HepG2 (cell line): Measurements from ENCODE around the gene UNC5C. TPM values are rescaled to one million over a fixed set of nuclear protein-coding genes. Genes with fewer than 3 reads are reported as not detected.

Source experiments
- ATAC-seq: fragments of 200-7000 bp; cut with Tn5 transposase; 3 replicates; pipeline ENCODE4 v1.9.1; 2020; ENCODE audit warnings: mild to moderate bottlenecking, moderate library complexity
- BruUV-seq: library from RNA; stranded (reverse); fragments of 400-500 nt; replicated peaks from 2 replicates; lab custom pipeline; 2021; lab: Mats Ljungman, UMichigan
- CTCF ChIA-PET: fragments of 300-600 bp; formaldehyde crosslinking; extraction: SDS; loops from one replicate; lab custom pipeline; 2021; ENCODE audit warnings: low total read pairs, inconsistent platforms, low intra/inter-chr PET ratio; lab: Yijun Ruan, JAX
- POLR2A ChIA-PET: fragments of 350-600 bp; sonication (Branson Sonifier 250); formaldehyde crosslinking; loops from one replicate; lab custom pipeline; 2020; ENCODE audit warnings: antibody characterized with exemption, inconsistent platforms; lab: Yijun Ruan, JAX
- DNase-seq: peaks from one replicate; pipeline ENCODE4 v3.0.0-alpha.2; 2015; ENCODE audit warnings: low spot score
- FAIRE-seq: peaks from 3 replicates; lab custom pipeline; 2011; peaks lifted over from hg19 to GRCh38; lab: Jason Lieb, UNC
- H2AFZ ChIP-seq: one replicate; pipeline ENCODE4 v1.6.1; 2011; ENCODE audit warnings: low read length, inconsistent platforms
- H3K27ac ChIP-seq: fragments of 300-600 bp; 3 replicates; pipeline ENCODE4 v1.8.0; 2011; ENCODE audit warnings: mixed run types, mild to moderate bottlenecking, mixed read lengths, low read length, inconsistent platforms; ENCODE audit not compliant: insufficient read depth; ENCODE audit errors: extremely low read length
- H3K27me3 ChIP-seq, 2 experiments: fragments of 200-600 bp in 1 of 2; 2 replicates in 1 of 2; 3 replicates in 1 of 2; pipeline versions ENCODE4 v1.6.0 to v1.8.0; 2011; ENCODE audit warnings: low read length in 2 of 2, mild to moderate bottlenecking in 2 of 2, moderate library complexity in 2 of 2, inconsistent platforms in 1 of 2; ENCODE audit not compliant: insufficient read depth in 2 of 2, control insufficient read depth in 1 of 2
- H3K36me3 ChIP-seq, 2 experiments: fragments of 200-600 bp in 1 of 2; replicated peaks in 1 of 2; 2 replicates in 1 of 2; 3 replicates in 1 of 2; pipeline versions ENCODE4 v1.5.1 to v1.8.0; 2011; ENCODE audit warnings: low read length in 2 of 2, inconsistent platforms in 1 of 2; ENCODE audit not compliant: insufficient read depth in 2 of 2, control insufficient read depth in 1 of 2
- H3K4me1 ChIP-seq: 2 replicates; pipeline ENCODE4 v1.5.1; 2012; ENCODE audit warnings: low read length, inconsistent platforms; ENCODE audit not compliant: insufficient read depth
- H3K4me2 ChIP-seq: 2 replicates; pipeline ENCODE4 v1.6.0; 2011; ENCODE audit warnings: low read depth, low read length, inconsistent platforms
- H3K4me3 ChIP-seq, 3 experiments: fragments of 200-600 bp in 1 of 3; sonication (generic), shearing (Covaris generic) in 1 of 3; replicated peaks in 1 of 3; 2 replicates each; pipeline ENCODE4 v1.5.1; 2011 to 2016; ENCODE audit warnings: low read length in 3 of 3, inconsistent platforms in 2 of 3, low read depth in 2 of 3, mild to moderate bottlenecking in 2 of 3, control low read depth in 1 of 3, mixed read lengths in 1 of 3; ENCODE audit not compliant: insufficient read depth in 1 of 3
- H3K79me2 ChIP-seq: one replicate; pipeline ENCODE4 v1.6.1; 2011; ENCODE audit warnings: low read length, inconsistent platforms; ENCODE audit not compliant: insufficient read depth
- H3K9ac ChIP-seq: 2 replicates; pipeline ENCODE4 v1.6.0; 2011; ENCODE audit warnings: mild to moderate bottlenecking, low read depth, low read length, inconsistent platforms; ENCODE audit not compliant: insufficient read depth
- H3K9me3 ChIP-seq: 2 replicates; pipeline ENCODE4 v1.5.1; 2012; ENCODE audit warnings: mild to moderate bottlenecking, low read length
- H4K20me1 ChIP-seq: 2 replicates; pipeline ENCODE4 v1.6.0; 2011; ENCODE audit warnings: inconsistent platforms, mild to moderate bottlenecking, low read length, moderate library complexity; ENCODE audit not compliant: insufficient read depth
- AHR ChIP-seq: IDR thresholded peaks from 2 replicates; pipeline ENCODE4 v1.6.1; 2018; ENCODE audit warnings: missing genetic modification reagents, missing compliant biosample characterization
- BCL6 ChIP-seq: IDR thresholded peaks from 2 replicates; pipeline ENCODE4 v1.6.1; 2016; ENCODE audit warnings: missing genetic modification reagents, missing compliant biosample characterization
- CBX2 ChIP-seq, 2 experiments: fragments of 200-600 bp in 1 of 2; sonication (generic); formaldehyde crosslinking in 1 of 2; IDR thresholded peaks; 2 replicates each; pipeline versions ENCODE4 v1.7.0 to v1.8.1; 2018 to 2022; ENCODE audit warnings: low read depth in 2 of 2, low read length in 1 of 2, mild to moderate bottlenecking in 1 of 2, missing genetic modification reagents in 1 of 2
- GABPB1 ChIP-seq: IDR thresholded peaks from 2 replicates; pipeline ENCODE4 v1.6.1; 2016; ENCODE audit warnings: mild to moderate bottlenecking, missing genetic modification reagents, moderate library complexity, missing compliant biosample characterization
- HNRNPK ChIP-seq: fragments of 200-400 bp; formaldehyde crosslinking; IDR thresholded peaks from 2 replicates; pipeline ENCODE4 v1.6.1; 2018; ENCODE audit warnings: low read length, low read depth, moderate library complexity, mild to moderate bottlenecking; ENCODE audit not compliant: poor library complexity, severe bottlenecking
- TARDBP ChIP-seq: sonication (generic); formaldehyde crosslinking; IDR thresholded peaks from 2 replicates; pipeline ENCODE4 v1.8.0; 2022; ENCODE audit warnings: mild to moderate bottlenecking, missing genetic modification reagents
- TBX3 ChIP-seq: fragments of 450-650 bp; IDR thresholded peaks from 2 replicates; pipeline ENCODE4 v1.6.1; 2017; ENCODE audit warnings: antibody characterized with exemption, mild to moderate bottlenecking, inconsistent platforms, borderline replicate concordance
- ZNF34 ChIP-seq: sonication (generic); formaldehyde crosslinking; IDR thresholded peaks from 2 replicates; pipeline ENCODE4 v1.4.0; 2020; ENCODE audit warnings: mild to moderate bottlenecking, missing genetic modification reagents, borderline replicate concordance
- ZNF577 ChIP-seq: sonication (generic); formaldehyde crosslinking; IDR thresholded peaks from 2 replicates; pipeline ENCODE4 v1.4.0; 2020; ENCODE audit warnings: mild to moderate bottlenecking, low read depth, missing genetic modification reagents, borderline replicate concordance
- ZNF777 ChIP-seq: sonication (generic); formaldehyde crosslinking; IDR thresholded peaks from 2 replicates; pipeline ENCODE4 v1.4.0; 2020; ENCODE audit warnings: missing genetic modification reagents
- ZNF788 ChIP-seq: sonication (generic); formaldehyde crosslinking; IDR thresholded peaks from 2 replicates; pipeline ENCODE4 v1.5.0; 2020; ENCODE audit warnings: mild to moderate bottlenecking, missing genetic modification reagents, borderline replicate concordance
- ZSCAN20 ChIP-seq: sonication (generic); formaldehyde crosslinking; IDR thresholded peaks from 2 replicates; pipeline ENCODE4 v1.4.0; 2020; ENCODE audit warnings: missing genetic modification reagents, mild to moderate bottlenecking, borderline replicate concordance
- WGBS: methylation state at CpG from one replicate; pipeline ENCODE4 v1.1.6; 2017; ENCODE audit warnings: low lambda C conversion rate; 5-methylcytosine and 5-hydroxymethylcytosine counted together
- in situ Hi-C: cut with HindIII; loops from 2 replicates; pipeline ENCODE4 v1.10.0; 2017; ENCODE audit warnings: low pct_unique_long_range_greater_than_20kb; ENCODE audit not compliant: extremely low pct_ligation_motif_present
- intact Hi-C: fragments of 100-400 bp; cut with micrococcal nuclease; formaldehyde crosslinking; loops from one replicate; pipeline ENCODE4 v1.10.0; 2022; ENCODE audit not compliant: unreplicated experiment
- polyA plus RNA-seq, 8 experiments: library from polyadenylated mRNA; depleted of rRNA in 3 of 8; stranded (reverse) in 7 of 8; unstranded in 1 of 8; fragments of >200 nt; fragmentation: Illumina TruSeq in 4 of 8; extraction: Trizol in 4 of 8; gene quantifications; 2 replicates each; pipeline versions ENCODE4 v1.2.1 to v1.2.3, GENCODE V29; 2011 to 2016; ENCODE audit warnings: low read depth in 4 of 8, missing spikeins in 1 of 8, mixed read lengths in 1 of 8; ENCODE audit not compliant: insufficient read depth in 1 of 8
- total RNA-seq, 5 experiments: library from RNA; depleted of rRNA; stranded (reverse); fragments of >200 nt; fragmentation: Illumina TruSeq; extraction: Trizol; gene quantifications; 2 replicates each; pipeline ENCODE4 v1.2.3, GENCODE V29; 2016; ENCODE audit warnings: low read depth in 1 of 5

Gene UNC5C
- total and polyA plus RNA-seq, 2 of the 13 experiments (the other 11 are each of a cell fraction or from before 2014, with no cell fraction given) = not detected

GRCh38 chr4:95118497-95118896 is 430.3 kb downstream of the UNC5C start:
- Histone ChIP-seq H3K4me2 (no peak overlapping the region), H3K4me3 (no peak overlapping the region), H3K9me3 (no peaks in the 10 kb centered on the region), H3K79me2 (no peaks in the 10 kb centered on the region), H3K27me3 (no peaks in the 10 kb centered on the region; a peak in 1 of 5 replicates), H3K4me1 (no peaks in the 10 kb centered on the region), H3K27ac (no peak overlapping the region), H3K36me3 (no peaks in the 10 kb centered on the region), H2AFZ (no peak overlapping the region), H3K9ac (no peak overlapping the region), H4K20me1 (no peaks in the 10 kb centered on the region)
- in situ Hi-C loops = no loop called here
- WGBS = under 1% methylated on average over 6 of the region's 6 CpGs
- ChIA-PET POLR2A (no interaction called here), CTCF (no interaction called here)
- intact Hi-C loops = no loop called here
- no TSS peak for BruUV-seq
- ATAC-seq = no peak
- TF ChIP-seq GABPB1 (no peak), AHR (CRISPR knock-in tag) (no peak), BCL6 (CRISPR knock-in tag) (no peak), ZSCAN20 (no peak), ZNF577 (CRISPR knock-in tag) (no peak), CBX2 (IDR thresholded peaks at IDR 0.05; ENCODE audit: low read depth, low read length) (no peak), CBX2 (CRISPR knock-in tag; IDR thresholded peaks at IDR 0.05; ENCODE audit: low read depth) (no peak), HNRNPK (no peak), ZNF777 (CRISPR knock-in tag) (no peak), TBX3 (no peak), ZNF788 (no peak), TARDBP (CRISPR knock-in tag) (no peak), ZNF34 (CRISPR knock-in tag) (no peak)
- no peak for FAIRE-seq
- DNase-seq = no peak
